Ascending aorta (tissue), 2 donors: Measurements from ENCODE around the gene CENPL. TPM values are rescaled to one million over a fixed set of nuclear protein-coding genes. Genes with fewer than 3 reads are reported as not detected.
"Not testable (repeated sequence)": the region's sequence is repeated elsewhere in the genome, so short reads cannot be mapped to it uniquely, and the experiment has no call there.

Experiments
- DNase-seq, 2 donors: peaks; one replicate each; pipeline ENCODE4 v3.0.0-alpha.2; 2019; ENCODE audit warnings: low spot score in 2 of 2
- H3K27ac ChIP-seq, 2 donors: fragments of 200-600 bp; sonication (generic); one replicate each; pipeline ENCODE4 v1.5.1; 2016 to 2017; ENCODE audit warnings: mild to moderate bottlenecking in 1 of 2
- H3K27me3 ChIP-seq: fragments of 200-600 bp; sonication (generic); one replicate; pipeline ENCODE4 v1.5.1; 2017
- H3K36me3 ChIP-seq, 2 donors: fragments of 200-600 bp; sonication (generic); one replicate each; pipeline ENCODE4 v1.5.1; 2016
- H3K4me1 ChIP-seq, 2 donors: fragments of 200-600 bp; sonication (generic); one replicate each; pipeline ENCODE4 v1.5.1; 2016 to 2017; ENCODE audit warnings: mild to moderate bottlenecking in 1 of 2
- H3K4me3 ChIP-seq, 2 donors: fragments of 200-600 bp; sonication (generic); one replicate each; pipeline ENCODE4 v1.5.1; 2016 to 2017; ENCODE audit warnings: mild to moderate bottlenecking in 1 of 2
- H3K9me3 ChIP-seq, 2 donors: fragments of 200-600 bp; sonication (generic); one replicate each; pipeline ENCODE4 v1.5.1; 2016
- intact Hi-C: fragments of 100-400 bp; cut with DNase I; formaldehyde crosslinking; loops from one replicate; pipeline ENCODE4 v1.15.1; 2023
- total RNA-seq: library from RNA; depleted of rRNA; stranded (reverse); fragments of >200 nt; gene quantifications from one replicate; pipeline ENCODE4 v1.1.0, GENCODE V29; 2016
- TF ChIP-seq, protein P1 (sequence below), 3 experiments: fragments of 200-600 bp in 2 of 3; fragments of 450-650 bp in 1 of 3; sonication (generic) in 2 of 3; IDR thresholded peaks; one replicate each; pipeline ENCODE4 v1.5.1; 2016 to 2019; ENCODE audit warnings: antibody characterized with exemption in 3 of 3, mild to moderate bottlenecking in 1 of 3, moderate library complexity in 1 of 3

Gene CENPL
- total RNA-seq, 1 donor from 2014 or later: 0.53 TPM

DNA sequence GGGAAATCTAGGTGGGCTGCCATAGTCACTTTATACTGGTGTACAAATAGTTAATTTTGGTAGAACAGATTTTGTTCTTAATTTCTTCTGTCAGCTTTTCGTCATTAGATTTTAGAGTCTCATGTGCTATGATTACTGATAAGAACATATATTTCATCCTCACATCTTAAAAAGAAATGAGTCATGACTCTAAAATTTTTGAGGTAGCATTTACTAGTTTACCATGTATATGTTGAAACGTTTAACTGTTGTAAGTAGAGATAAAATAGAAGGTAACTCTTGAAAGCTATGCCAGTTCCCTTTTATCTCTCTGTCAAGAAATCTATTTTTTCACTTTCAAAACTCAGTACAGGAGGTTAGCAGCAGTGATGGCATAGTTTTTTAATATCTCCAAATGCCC, 56.5 kb downstream of the CENPL start:
- no peak overlapping the region for H3K27ac ChIP-seq
- intact Hi-C loops: no loop called here
- TF ChIP-seq, protein P1, sequence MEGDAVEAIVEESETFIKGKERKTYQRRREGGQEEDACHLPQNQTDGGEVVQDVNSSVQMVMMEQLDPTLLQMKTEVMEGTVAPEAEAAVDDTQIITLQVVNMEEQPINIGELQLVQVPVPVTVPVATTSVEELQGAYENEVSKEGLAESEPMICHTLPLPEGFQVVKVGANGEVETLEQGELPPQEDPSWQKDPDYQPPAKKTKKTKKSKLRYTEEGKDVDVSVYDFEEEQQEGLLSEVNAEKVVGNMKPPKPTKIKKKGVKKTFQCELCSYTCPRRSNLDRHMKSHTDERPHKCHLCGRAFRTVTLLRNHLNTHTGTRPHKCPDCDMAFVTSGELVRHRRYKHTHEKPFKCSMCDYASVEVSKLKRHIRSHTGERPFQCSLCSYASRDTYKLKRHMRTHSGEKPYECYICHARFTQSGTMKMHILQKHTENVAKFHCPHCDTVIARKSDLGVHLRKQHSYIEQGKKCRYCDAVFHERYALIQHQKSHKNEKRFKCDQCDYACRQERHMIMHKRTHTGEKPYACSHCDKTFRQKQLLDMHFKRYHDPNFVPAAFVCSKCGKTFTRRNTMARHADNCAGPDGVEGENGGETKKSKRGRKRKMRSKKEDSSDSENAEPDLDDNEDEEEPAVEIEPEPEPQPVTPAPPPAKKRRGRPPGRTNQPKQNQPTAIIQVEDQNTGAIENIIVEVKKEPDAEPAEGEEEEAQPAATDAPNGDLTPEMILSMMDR (IDR thresholded peaks at IDR 0.05): no peak
- H3K4me1 ChIP-seq: no peaks in the 10 kb centered on the region
- no peaks in the 10 kb centered on the region for H3K27me3 ChIP-seq
- DNase-seq: no peak
- H3K4me3 ChIP-seq: no peak overlapping the region
- peaks cover 3 to 8% of the 10 kb centered on the region in 2 donors for H3K36me3 ChIP-seq
- H3K9me3 ChIP-seq: peaks cover 1 to 8% of the 10 kb centered on the region in 2 donors

DNA sequence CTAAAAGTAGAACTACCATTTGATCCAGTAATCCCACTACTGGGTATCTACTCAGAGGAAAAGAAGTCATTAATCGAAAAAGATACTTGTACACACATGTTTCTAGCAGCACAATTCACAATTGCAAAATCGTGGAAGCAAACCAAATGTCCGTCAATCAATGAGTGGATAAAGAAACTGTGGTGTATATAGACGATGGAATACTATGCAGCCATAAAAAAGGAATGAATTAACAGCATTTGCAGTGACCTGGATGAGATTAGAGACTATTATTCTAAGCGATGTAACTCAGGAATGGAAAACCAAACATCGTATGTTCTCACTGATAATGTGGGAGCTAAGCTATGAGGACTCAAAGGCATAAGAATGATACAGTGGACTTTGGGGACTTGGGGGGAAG, 60.4 kb downstream of the CENPL start:
- Histone ChIP-seq H3K36me3 (peaks cover 11 to 12% of the 10 kb centered on the region in 2 donors), H3K9me3 (peaks cover 4 to 21% of the 10 kb centered on the region in 2 donors)
- H3K4me3 ChIP-seq, H3K27ac ChIP-seq, DNase-seq, H3K27me3 ChIP-seq, H3K4me1 ChIP-seq, intact Hi-C loops: not testable (repeated sequence)

DNA sequence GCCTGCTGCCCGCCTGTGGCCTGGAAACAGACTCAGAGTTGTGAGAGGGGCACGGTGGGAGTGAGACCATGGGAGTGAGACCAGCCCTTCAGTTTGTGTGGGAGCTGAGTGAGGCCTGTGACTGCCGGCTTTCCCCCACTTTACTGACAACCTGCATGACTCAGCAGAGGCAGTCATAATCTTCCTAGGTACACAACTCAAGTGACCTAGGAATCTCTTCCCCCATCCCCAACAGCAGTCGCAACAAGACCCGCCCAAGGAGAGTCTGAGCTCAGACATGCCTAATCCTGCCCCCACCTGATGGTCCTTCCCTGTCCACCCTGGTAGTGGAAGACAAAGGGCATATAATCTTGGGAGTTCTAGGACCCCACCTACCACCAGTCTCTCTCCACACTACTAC, 65.7 kb downstream of the CENPL start:
- Histone ChIP-seq H3K27ac (no peak overlapping the region), H3K36me3 (peaks cover 43 to 60% of the 10 kb centered on the region in 2 donors), H3K4me3 (no peak overlapping the region), H3K27me3 (no peaks in the 10 kb centered on the region), H3K9me3 (peaks cover 4 to 21% of the 10 kb centered on the region in 2 donors), H3K4me1 (no peaks in the 10 kb centered on the region)
- TF ChIP-seq, protein P1 (IDR thresholded peaks at IDR 0.05): no peak
- intact Hi-C loops: no loop called here
- no peak for DNase-seq

DNA sequence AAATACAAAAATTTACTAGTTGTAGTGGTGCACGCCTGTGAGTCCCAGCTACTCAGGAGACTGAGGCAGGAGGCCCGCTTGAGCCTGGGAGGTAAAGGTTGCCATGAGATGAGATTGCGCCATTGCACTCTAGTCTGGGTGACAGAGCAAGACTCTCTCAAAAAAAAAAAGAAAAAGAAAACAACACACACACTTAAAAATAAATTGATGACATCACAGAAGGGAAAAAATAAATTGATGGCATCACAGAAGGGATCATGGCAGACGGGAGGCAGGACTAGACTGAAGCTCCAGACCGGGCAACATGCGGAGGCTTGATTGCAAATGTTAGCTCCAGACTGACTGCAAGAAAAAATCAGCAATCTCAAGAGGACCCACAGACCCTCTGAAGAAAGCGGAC, 66.6 kb downstream of the CENPL start:
- H3K27ac ChIP-seq: no peak overlapping the region
- TF ChIP-seq, protein P1 (IDR thresholded peaks at IDR 0.05): no peak
- H3K4me1 ChIP-seq: no peaks in the 10 kb centered on the region
- H3K4me3 ChIP-seq: no peak overlapping the region
- peaks cover 2 to 12% of the 10 kb centered on the region in 2 donors for H3K9me3 ChIP-seq
- intact Hi-C loops: no loop called here
- H3K36me3 ChIP-seq: peaks cover 50 to 68% of the 10 kb centered on the region in 2 donors
- H3K27me3 ChIP-seq: no peaks in the 10 kb centered on the region
- no peak for DNase-seq

DNA sequence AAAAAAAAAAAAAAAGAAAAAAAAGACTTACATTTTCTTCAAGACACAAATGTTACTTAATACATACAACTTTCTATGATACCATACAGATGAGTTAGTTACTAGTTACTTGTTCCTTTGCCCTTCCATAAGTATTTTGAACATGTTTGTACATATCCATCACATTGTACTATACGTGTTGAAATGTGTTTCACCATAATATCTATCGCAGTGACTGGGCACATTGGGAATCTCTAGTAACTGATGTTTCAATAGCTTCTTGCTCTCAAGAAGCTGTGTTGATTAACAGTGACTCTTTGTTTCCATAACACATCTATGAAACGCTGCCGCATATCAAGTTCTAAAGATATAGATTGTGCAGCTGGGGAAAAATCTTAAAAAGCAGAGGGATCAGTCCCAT, 67.0 kb downstream of the CENPL start:
- TF ChIP-seq, protein P1 (IDR thresholded peaks at IDR 0.05): no peak
- no peaks in the 10 kb centered on the region for H3K4me1 ChIP-seq
- peaks cover 0 to 8% of the 10 kb centered on the region in 2 donors for H3K9me3 ChIP-seq
- H3K27me3 ChIP-seq: no peaks in the 10 kb centered on the region
- H3K4me3 ChIP-seq: no peak overlapping the region
- no peak overlapping the region for H3K27ac ChIP-seq
- intact Hi-C loops: no loop called here
- H3K36me3 ChIP-seq: peaks cover 54 to 72% of the 10 kb centered on the region in 2 donors
- DNase-seq: no peak

DNA sequence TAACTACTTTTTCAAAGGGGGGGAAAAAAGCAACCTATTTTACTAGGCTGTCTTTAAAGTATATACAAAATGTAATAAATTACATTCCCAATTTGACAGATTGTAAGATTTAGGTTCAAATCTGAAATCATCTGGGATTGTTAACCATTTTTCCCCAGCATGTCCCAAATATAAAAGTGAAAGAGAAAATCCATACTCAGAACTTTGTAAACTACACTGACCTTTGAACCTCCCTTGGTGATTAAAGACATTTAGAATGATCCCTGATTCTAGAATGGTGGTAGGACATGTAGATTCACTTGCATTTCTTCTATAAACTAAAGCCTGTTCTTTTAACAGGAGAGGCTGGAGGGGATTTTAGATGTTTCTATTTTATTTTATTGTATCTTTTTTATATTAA, 70.9 kb downstream of the CENPL start:
- Histone ChIP-seq H3K4me3 (no peak overlapping the region), H3K4me1 (no peaks in the 10 kb centered on the region), H3K27ac (no peak overlapping the region), H3K36me3 (peaks cover 46 to 73% of the 10 kb centered on the region in 2 donors), H3K27me3 (no peaks in the 10 kb centered on the region), H3K9me3 (no peaks in the 10 kb centered on the region)
- no peak for DNase-seq
- TF ChIP-seq, protein P1 (IDR thresholded peaks at IDR 0.05): no peak
- intact Hi-C loops: no loop called here

Other genes with a start within 250 kb of the CENPL start
- gene SLC9C2, start 221.8 kb downstream of the CENPL start, total RNA-seq: not detected
- gene TEX50, start 189.5 kb downstream of the CENPL start, total RNA-seq: not detected
- not detected for gene ANKRD45, start 155.0 kb downstream of the CENPL start, total RNA-seq
- 15.5 TPM for gene KLHL20, start 109.9 kb downstream of the CENPL start, total RNA-seq
- gene DARS2, start 210 bp downstream of the CENPL start, total RNA-seq: 12.1 TPM
- gene GAS5, start 43.1 kb upstream of the CENPL start, total RNA-seq: 149 TPM
- 5.0 TPM for gene ZBTB37, start 43.5 kb upstream of the CENPL start, total RNA-seq
- gene SERPINC1, start 92.4 kb upstream of the CENPL start, total RNA-seq: 3.7 TPM
- gene RC3H1, start 197.5 kb upstream of the CENPL start, total RNA-seq: 5.1 TPM